ENCODE measurements around the gene PPM1L.

The PPM1L gene

DNA sequence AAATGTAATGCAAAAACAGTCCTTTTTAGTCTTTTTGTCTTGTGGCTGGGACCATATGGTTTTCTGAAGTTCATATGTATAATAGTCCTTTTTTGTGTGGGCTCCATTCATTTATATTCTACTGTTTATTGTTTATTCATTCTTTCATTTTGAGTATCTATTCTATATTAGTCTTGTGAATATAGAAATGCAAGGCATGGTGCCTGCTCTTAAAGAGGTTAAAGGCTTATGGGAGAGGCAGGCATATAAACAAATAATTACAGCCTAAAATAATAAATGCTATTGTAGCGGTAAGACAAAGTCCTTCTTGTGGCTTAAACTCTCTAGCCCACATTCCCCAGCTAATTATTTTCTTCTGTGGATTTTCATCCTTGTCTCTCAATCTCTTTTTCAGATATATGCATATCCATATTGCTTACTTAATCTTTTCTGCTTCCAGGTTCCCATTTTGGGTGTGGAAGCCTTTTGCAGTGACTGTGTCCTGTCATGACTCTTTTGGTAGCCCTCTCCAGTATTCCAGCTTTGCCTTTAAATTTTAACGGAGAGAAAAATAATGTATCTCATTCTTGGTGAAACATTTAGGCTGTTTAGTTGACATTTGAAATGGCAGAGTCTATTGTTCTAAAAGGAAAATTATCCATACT lies 101.6 kb downstream of the PPM1L start:
- no peak for DNase-seq

- peak in 1 of 14 donors; percentile 45 for DNase-seq
Observed at GRCh38 chr3:160860346-160860745, 104.3 kb downstream of the PPM1L start.

- peak in 2 of 14 donors; percentile 1 to 16 for DNase-seq
Observed at GRCh38 chr3:160869825-160870224, 113.8 kb downstream of the PPM1L start.

DNA sequence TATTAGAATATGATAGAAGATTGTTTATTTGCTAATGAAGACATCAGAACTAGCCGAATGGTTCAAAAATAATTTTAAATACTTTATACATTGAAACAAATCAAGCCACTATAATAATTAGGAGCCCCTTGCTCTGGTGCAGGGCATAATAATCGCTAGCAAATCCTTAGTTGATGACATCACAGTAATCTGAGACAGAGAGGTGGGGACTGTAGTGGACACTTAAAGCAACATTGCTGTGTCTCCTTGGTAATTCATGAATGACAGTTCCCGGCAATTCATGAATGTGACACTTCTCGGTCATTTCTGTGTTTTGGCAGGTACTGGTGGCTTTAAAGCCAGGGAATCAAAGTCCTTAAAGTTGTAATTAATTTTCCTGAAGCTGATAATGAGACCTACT lies 114.3 kb downstream of the PPM1L start:
- peak in 1 of 14 donors; percentile 17 for DNase-seq

- DNase-seq, result no peak
Observed at GRCh38 chr3:160874736-160875135, 118.7 kb downstream of the PPM1L start.

- peak in 1 of 14 donors; percentile 6 for DNase-seq
Observed at GRCh38 chr3:160876643-160877042, 120.6 kb downstream of the PPM1L start.

DNA sequence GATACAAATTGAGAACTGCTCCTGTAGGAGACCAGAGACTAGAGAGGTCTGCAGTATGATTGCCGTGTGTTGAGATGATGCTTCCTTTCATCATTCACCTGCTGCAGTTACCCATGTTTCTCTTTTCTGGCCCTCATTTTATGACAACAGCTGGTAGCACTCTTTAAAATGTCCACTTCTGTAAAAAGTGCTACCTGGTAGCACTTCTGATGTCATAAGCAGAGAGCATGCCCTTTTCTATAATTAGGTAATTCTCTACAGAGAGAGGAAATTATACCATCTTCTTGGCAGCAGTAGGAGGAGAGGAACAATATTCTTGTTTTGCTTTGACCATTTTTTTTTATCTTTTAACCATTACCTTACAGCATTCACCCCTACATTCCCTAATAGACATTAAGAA lies 123.8 kb downstream of the PPM1L start:
- no peak for DNase-seq

- DNase-seq, result no peak
Observed at GRCh38 chr3:160883373-160883772, 127.3 kb downstream of the PPM1L start.

GRCh38 chr3:160885791-160886286 lies 129.8 kb downstream of the PPM1L start:
- peak in 8 of 14 donors; percentile 4 to 49 (median 16) for DNase-seq

DNA sequence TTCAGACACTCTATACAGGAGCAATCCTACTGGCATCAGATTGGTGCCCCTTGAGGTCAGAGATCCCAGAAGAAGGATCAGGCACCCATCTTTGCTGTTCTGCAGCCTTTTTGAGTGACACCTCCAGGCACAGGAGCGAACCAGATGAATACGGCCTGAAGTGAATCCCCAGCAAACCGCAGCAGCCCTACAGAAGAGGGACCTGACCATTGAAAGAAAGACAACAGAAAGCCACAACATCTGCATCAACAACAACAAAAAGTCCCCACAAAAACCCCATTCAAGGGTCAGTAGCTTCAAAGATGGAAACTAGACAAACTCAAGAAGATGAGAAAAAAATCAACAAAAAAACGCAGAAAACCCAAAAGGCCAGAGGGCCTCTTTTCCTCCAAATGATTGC lies 130.4 kb downstream of the PPM1L start:
- DNase-seq, result no peak

GRCh38 chr3:160893207-160893606 lies 137.2 kb downstream of the PPM1L start:
- no peak for DNase-seq

- DNase-seq, result no peak
Observed at GRCh38 chr3:160904691-160905090, 148.7 kb downstream of the PPM1L start.

DNA sequence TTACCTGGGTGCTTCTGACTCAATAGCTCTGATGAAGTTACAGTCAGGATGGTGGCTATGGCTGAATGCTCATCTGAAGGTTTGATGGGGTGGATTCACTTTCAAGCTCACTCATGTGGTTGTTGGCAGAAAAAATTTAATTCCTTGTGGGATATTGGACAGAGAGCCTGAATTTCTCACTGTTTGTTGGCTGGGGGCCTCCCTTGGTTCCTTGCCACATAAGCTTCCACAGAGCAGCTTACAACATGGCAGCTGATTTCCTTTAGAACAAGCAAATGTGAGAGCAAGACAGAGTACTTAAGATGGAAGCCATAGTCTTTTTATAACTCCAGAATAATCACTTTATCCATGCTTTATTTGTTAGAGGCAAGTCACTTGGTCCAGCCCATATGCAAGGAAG lies 150.6 kb downstream of the PPM1L start:
- no peak for DNase-seq

DNA sequence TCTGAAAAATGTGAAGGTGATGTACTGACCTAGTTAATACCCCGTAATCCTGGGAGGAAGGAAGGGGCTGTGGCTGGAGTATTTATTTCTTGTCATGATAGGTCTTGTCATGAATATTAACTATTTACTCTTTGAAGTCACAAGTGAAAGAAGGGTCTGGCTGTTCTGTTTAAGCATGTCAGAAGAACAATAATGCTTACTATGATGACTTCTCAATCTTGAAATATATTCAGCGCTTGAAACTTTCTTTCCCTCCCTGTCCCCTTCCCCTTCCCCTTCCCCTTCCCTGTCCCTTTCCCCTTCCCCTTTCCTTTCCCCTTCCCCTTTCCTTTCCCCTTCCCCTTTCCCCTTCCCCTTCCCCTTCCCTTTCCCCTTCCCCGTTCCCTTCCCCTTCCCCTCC lies 153.9 kb downstream of the PPM1L start:
- DNase-seq, result no peak

- DNase-seq, result no peak
Observed at GRCh38 chr3:160911411-160911810, 155.4 kb downstream of the PPM1L start.

DNA sequence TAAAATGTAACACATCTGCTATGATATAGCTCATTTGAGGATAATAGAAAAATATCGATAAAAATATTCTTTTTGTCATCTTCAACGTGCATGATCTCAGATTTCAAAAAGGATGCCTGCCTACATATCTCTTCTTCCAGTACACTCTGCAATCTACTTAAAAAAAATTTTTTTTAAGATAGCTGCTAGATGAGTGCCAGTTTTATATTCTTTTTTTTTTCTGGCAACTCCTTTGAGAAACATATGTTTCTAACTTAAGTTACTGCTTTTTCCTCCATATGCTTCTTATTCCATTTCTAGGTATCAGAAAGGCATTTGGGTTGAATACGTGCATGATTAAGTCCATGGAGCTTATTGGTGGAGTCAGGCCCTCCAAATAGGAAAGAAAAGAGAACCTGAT lies 160.4 kb downstream of the PPM1L start:
- no peak for DNase-seq

DNA sequence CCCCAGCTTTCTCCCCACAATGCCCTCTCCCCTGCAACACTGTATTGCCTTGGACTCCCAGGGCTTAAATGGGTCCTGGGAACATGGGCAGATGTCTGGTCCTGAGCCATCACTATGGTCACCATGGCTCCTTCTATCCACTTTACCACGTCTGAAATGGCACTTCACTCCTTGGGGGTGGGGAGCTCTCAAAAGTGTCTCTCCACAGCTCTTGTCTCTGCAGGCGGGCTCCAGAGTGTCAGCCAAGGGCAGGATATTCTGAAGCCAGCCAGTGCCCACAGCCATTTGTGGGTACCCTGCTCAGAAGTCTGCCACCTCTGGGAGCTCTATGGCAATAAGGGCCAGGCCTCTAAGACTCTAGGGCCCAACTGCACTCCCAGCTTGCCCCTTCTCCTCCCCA lies 163.9 kb downstream of the PPM1L start:
- DNase-seq, result no peak

DNA sequence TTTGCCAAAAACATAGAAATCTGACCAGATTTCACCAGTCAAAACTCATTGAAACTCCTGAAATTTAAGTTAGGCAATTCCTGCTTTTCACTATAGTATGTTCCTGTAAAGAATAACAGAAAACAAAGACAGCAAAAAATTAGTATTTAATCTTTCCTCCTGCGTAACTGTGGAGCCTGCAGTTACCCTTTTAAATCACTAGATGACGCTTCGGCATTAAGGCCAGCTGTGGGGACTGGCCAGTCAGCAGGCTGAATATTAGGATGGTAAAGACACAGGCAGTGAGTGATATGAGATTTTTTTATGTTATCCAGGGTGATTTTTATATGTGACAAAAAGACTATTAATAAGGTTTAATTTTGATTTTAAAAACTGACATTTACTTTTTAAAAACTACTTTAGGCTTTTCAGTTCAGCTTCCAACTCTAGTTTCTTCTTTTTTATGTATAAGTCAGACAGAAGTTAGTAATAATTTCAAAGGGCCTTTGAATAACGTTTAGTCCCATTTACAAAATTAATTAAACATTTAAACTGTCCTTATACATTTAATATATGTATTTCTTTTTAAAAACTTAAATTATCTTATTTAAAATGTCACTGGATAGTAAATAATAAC lies 165.1 kb downstream of the PPM1L start:
- DNase-seq, result peak in 1 of 14 donors; percentile 4

DNA sequence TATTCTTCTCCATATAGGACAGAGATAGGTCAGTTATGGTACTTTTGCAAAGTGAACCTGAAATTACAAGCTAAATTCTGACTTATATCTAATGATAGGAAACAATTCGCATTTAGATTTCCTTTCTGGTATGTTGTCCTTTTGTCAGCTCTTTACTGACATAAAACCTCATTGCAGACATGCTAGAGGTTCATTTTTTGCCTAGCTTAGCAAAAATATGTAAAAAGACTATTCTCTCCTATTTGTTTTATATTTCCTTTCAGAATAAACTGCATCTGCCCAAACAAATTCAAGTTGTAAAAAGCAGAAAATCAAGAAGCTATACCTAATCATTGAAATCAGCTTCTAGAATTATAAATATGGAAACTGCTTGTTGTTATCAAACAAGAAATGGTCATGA lies 168.7 kb downstream of the PPM1L start:
- no peak for DNase-seq

- DNase-seq, result no peak
Observed at GRCh38 chr3:160927620-160928019, 171.6 kb downstream of the PPM1L start.

GRCh38 chr3:160928183-160928726 lies 172.2 kb downstream of the PPM1L start:
- DNase-seq, result no peak

- peak in 3 of 14 donors; percentile 7 to 15 (median 8) for DNase-seq
Observed at GRCh38 chr3:160929595-160929994, 173.6 kb downstream of the PPM1L start.

DNA sequence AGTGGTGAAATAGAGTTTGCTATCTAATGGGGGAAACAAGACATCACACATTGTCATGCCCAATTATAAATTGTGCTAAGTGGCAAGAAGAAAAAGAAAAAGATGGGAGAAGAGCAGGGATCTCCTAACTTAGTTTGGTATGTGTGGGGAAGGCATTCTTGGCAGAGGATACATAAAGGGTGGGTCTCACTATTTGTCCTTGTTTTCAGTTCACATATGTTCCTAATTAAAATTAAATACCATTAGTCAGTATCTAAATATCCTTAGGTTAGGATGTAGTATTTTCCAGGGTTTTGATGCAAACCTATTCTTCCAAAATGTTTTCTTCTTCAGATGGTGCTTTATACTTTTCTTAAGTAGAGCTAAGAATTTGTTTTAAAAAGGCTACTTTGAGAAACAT lies 175.4 kb downstream of the PPM1L start:
- no peak for DNase-seq

Measured in C1 segment of cervical spinal cord (tissue), 14 donors.